IgD-negative memory B cell (primary cell): Measurements from ENCODE around the gene KHSRP. TPM values are rescaled to one million over a fixed set of nuclear protein-coding genes. Genes with fewer than 3 reads are reported as not detected.

Experiments
- H3K27ac Mint-ChIP-seq, 3 donors: one replicate each; pipeline ENCODE4 v1.8.0; 2020 to 2022; ENCODE audit warnings: mild to moderate bottlenecking in 3 of 3, mixed read lengths in 3 of 3, moderate library complexity in 1 of 3
- H3K27me3 Mint-ChIP-seq: one replicate; pipeline ENCODE4 v1.8.0; 2021; ENCODE audit warnings: mixed read lengths
- H3K36me3 Mint-ChIP-seq: one replicate; pipeline ENCODE4 v1.8.0; 2020; ENCODE audit warnings: mild to moderate bottlenecking, mixed read lengths
- H3K4me1 Mint-ChIP-seq, 3 donors: one replicate each; pipeline ENCODE4 v1.8.0; 2020 to 2022; ENCODE audit warnings: mixed read lengths in 3 of 3, mild to moderate bottlenecking in 1 of 3
- H3K4me3 Mint-ChIP-seq, 4 donors: one replicate each; pipeline ENCODE4 v1.8.0; 2020 to 2022; ENCODE audit warnings: mild to moderate bottlenecking in 4 of 4, mixed read lengths in 4 of 4, moderate library complexity in 3 of 4
- H3K9me3 Mint-ChIP-seq, 3 donors: one replicate each; pipeline ENCODE4 v1.8.0; 2020 to 2021; ENCODE audit warnings: mixed read lengths in 3 of 3, mild to moderate bottlenecking in 1 of 3
- polyA plus RNA-seq: library from polyadenylated mRNA; unstranded; fragments of 300-500 nt; fragmentation: Illumina TruSeq; gene quantifications from one replicate; pipeline ENCODE4 v1.2.3, GENCODE V29; 2021

KHSRP gene
- polyA plus RNA-seq, 1 donor from 2014 or later = 18.7 TPM

DNA sequence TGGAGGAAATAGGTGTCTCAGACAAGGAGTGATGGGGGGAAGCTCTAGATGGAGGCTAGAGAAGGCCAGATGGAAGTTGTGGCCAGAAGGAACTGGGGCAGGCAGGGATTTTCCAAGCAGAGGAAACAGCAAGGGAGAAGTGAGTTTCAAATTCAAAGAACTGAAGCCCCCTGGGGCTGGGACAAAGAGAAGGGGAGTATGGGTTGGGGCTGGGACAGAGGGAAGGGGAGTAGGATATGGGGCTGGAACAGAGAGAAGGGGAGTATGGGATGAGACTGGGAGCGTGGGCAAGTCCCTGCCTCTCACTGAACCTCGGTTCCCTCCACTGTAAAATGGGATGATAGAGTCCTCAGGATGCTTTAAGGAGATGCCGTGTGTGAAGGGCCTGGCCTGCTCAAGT, 29.8 kb downstream of the KHSRP start:
- H3K4me1 Mint-ChIP-seq = peaks cover 14 to 22% (median 16%) of the 10 kb centered on the region in 3 donors
- H3K27ac Mint-ChIP-seq = peak overlapping the region in 1 of 3 donors; percentile 100
- H3K4me3 Mint-ChIP-seq = peak overlapping the region in 3 of 4 donors; percentile 13 to 100 (median 71)
- H3K27me3 Mint-ChIP-seq = peaks cover 2% of the 10 kb centered on the region
- no peaks in the 10 kb centered on the region for H3K9me3 Mint-ChIP-seq
- peaks cover 5% of the 10 kb centered on the region for H3K36me3 Mint-ChIP-seq

DNA sequence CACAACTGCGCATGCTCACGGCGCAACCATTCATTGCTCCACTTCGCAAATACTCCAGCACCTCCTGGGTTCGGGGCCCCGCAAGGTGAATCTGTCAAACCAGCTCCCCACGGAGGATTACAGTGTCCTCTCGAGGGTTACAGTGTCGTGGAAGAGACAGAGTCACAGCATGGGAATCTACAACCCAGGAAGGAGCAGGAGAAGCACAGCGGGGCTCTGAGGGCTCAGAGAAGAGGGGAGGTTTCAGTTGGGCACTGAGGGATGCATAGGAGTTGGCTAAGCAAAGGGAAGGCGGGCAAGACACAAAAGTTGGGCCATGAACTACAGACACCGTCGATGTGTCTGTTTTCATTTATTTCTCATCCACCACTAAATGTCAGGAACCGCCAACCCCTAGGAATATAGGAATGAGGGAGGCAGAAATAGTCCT, 30.6 kb downstream of the KHSRP start:
- peaks cover 5% of the 10 kb centered on the region for H3K36me3 Mint-ChIP-seq
- no peaks in the 10 kb centered on the region for H3K27me3 Mint-ChIP-seq

DNA sequence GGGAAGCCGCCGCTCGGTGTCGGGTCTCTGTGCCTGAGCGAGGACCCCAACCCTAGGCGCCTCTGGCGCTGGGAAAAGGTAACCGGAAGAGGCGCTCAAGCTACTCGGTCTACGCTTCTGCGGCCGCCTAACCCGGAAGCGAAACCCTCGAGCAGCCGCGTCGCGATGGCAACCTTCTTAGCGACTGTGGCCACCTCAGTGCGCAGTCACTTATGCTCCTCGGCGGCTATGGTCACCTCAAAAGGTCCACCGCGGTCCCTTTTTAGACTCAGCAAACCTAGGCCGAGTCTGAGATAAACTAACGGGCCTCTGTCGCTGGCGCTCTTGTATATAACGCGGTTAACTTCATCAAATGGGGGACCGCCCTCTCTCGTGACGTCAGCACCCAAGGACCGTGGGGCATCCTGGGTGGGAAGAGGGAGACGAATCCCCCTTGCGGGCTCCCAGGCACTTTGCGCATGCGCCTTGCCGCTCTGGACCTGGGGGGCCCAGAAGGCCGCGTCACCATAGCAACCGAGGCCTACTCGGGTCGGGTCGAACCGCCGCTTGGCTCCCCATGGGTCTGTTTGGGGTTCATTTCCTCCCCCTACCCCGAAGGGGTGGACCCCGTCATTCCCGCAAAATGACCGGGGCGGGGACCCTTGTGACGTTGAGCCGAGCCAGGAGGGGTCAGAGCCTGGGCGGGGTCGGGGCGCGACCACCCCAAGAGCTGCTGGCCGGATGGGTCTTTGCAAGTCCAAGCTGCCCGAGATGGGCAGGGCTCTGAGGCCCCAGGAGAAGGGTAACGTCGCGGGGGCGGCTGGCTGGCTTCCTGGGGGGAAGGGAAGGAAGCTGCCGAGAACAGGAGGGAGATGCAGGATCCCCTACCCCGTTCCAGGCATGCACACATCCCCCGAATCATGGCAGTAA, 31.3 kb downstream of the KHSRP start, which contains the start of gene GTF2F1:
GTF2F1 (minus strand) TSS at position 91 of the 909 bp plus-strand sequence. CDS start 169 bp downstream, outside the sequence.
- Mint-ChIP-seq H3K9me3 (no peaks in the 10 kb centered on the region), H3K27me3 (no peaks in the 10 kb centered on the region), H3K4me1 (peaks cover 14 to 22% (median 16%) of the 10 kb centered on the region in 3 donors), H3K27ac (peak within 1 kb of the TSS; percentile 97 to 100 (median 99)), H3K36me3 (peaks cover 6% of the 10 kb centered on the region), H3K4me3 (peak within 1 kb of the TSS; percentile 95 to 100 (median 98))

More for the DNA sequence above, 30.6 kb downstream of the KHSRP start:
- no peaks in the 10 kb centered on the region for H3K9me3 Mint-ChIP-seq
- H3K4me3 Mint-ChIP-seq = peak overlapping the region; percentile 95 to 100 (median 98)
- peak overlapping the region; percentile 97 to 100 (median 99) for H3K27ac Mint-ChIP-seq
- peaks cover 14 to 22% (median 16%) of the 10 kb centered on the region in 3 donors for H3K4me1 Mint-ChIP-seq

DNA sequence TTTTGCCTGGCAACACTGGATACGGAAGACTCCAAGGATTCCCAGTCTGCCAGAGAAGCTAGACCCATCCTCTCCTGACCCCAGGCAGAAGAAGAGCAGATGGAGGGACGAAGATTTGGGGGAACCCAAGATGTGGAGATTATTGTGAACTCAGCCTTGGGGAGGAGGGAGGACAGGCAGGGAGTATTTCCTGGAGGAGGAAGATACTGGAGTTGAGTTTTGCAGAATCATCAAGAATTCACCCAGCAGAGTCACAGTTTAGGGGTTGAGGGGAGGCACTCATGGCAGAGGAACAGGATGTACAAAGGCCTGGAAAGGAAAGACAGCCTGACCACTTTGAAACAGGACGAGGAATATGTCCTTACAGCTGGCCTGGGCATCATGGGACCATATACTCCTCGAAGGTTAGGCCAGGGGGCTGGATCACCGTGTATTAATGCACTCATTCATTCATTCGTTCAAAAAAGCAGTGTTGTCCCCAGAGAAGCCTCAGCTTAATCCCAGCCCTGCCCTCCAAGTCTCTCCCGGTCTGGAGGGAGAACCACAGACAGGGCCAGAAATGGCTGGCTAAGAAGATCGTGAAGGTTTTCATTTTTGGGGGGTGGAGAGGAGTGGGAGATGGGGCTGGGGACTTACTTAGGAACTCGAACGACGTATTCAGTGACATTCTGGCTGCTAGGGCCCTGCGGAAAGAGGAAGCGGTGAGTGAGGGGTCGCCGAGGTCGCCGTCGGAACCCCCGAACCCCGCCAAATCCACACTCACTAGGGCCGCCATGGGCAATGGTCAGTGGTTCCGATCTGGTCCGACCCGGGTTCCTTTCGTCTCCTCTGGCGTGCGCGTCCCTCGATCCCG, 32.2 kb downstream of the KHSRP start:
- Mint-ChIP-seq H3K27ac (peak overlapping the region; percentile 97 to 100 (median 99)), H3K4me1 (peaks cover 14 to 22% (median 16%) of the 10 kb centered on the region in 3 donors), H3K4me3 (peak overlapping the region; percentile 95 to 100 (median 98)), H3K36me3 (peaks cover 8% of the 10 kb centered on the region), H3K27me3 (no peaks in the 10 kb centered on the region), H3K9me3 (no peaks in the 10 kb centered on the region)

DNA sequence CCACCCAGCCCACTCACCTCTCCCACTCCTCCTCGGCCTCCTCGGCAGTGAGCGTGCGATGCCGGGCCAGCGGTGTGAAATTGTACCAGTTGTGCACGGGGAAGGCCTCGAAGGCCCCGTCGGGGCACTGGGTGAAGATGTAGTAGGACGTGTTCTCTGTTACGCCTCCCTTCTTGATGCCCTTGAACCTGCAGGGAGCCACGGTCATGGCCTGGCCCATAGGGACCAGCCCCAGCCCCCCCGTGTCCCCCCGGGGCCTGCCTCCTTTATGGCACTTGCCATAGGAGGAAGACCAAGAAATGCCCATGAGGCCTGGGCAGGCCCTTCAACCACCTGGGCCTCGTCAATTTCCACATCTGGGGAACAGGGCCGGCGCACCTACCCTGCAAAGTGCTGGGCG, 37.2 kb downstream of the KHSRP start:
- peak overlapping the region in 1 of 3 donors; percentile 87 for H3K27ac Mint-ChIP-seq
- peak overlapping the region in 1 of 4 donors; percentile 16 for H3K4me3 Mint-ChIP-seq
- no peaks in the 10 kb centered on the region for H3K9me3 Mint-ChIP-seq
- H3K4me1 Mint-ChIP-seq = peaks cover 10 to 11% (median 11%) of the 10 kb centered on the region in 3 donors
- peaks cover 8% of the 10 kb centered on the region for H3K36me3 Mint-ChIP-seq
- H3K27me3 Mint-ChIP-seq = no peaks in the 10 kb centered on the region

DNA sequence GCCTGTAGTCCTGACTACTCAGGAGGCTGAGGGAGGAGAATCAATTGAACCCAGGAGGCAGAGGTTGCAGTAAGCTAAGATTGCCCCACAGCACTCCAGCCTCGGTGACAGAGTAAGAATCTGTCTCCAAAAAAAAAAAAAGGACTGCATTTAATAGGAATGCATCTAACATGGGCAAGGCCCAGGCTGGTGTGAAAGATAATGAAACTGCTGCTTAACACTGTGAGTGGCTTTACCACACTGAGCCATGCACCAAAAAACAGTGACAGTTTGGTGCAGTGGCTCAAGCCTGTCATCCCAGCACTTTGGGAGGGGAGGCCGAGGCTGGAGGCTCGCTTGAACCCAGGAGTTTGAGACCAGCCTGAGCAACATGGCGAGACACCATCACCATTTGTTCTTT, 40.2 kb downstream of the KHSRP start:
- Mint-ChIP-seq H3K27ac (peak overlapping the region in 1 of 3 donors; percentile 39), H3K4me3 (peak overlapping the region in 1 of 4 donors; percentile 29), H3K36me3 (peaks cover 8% of the 10 kb centered on the region), H3K4me1 (no peaks in the 10 kb centered on the region), H3K9me3 (no peaks in the 10 kb centered on the region), H3K27me3 (no peaks in the 10 kb centered on the region)

DNA sequence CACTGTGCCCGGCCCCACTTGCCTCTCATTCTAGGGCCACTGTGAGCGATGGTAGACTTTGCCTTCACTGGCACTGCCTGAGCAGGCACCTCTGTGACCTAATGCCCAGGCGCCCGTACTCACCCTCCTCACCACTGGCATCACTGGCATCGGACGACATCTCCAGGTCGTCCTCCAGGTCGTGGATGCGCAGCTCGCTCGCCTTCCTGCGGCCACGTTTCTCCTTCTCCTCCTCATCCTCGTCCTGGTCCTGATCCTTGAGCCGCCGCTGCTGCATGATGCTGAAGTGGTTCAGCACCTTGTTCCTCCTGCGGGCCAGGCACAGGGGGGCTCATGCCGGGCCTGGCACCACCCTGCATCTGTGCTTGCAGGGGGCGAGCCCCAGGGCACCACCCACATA, 41.4 kb downstream of the KHSRP start:
- Mint-ChIP-seq H3K4me1 (no peaks in the 10 kb centered on the region), H3K27me3 (no peaks in the 10 kb centered on the region), H3K36me3 (peaks cover 5% of the 10 kb centered on the region), H3K4me3 (no peak overlapping the region), H3K9me3 (no peaks in the 10 kb centered on the region), H3K27ac (no peak overlapping the region)

DNA sequence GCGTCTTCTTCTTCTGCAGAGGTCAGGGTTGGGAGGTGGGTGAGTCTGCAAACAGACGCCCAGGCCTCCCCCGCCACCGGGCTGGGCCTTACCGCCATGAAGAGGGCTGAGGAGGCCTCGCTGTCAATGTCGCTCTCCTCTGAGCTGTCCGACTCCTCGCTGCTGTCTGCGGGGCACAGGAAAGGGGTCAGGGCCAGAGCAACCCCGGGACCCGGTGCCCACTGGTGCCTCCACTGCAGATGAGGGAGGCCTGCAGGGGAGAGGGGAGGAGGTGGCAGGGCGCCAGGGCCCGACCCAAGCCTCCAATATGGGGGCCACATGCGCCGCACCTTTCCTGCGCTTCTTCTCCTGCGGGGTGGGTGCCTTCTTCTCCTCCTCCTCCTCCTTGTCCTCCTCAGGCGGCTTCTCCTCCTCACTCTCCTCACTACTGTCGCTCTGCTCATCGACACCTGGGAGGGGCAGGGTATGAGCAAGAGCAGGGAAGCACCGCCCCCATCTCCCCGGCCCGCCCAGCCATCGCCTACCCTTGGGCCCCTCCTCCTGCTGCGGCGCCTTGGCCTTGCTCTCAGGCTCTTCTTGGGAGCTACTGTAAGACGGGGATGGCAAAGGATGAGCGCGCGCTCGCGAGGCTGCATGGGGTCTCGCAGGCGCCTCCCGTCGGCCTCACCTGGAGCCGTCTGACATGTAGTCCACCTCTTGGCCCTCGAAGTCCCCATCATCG, 43.4 kb downstream of the KHSRP start:
- Mint-ChIP-seq H3K9me3 (no peaks in the 10 kb centered on the region), H3K27ac (no peak overlapping the region), H3K27me3 (no peaks in the 10 kb centered on the region), H3K4me1 (peaks cover 0 to 3% (median 0%) of the 10 kb centered on the region in 3 donors), H3K4me3 (no peak overlapping the region), H3K36me3 (peaks cover 5% of the 10 kb centered on the region)

DNA sequence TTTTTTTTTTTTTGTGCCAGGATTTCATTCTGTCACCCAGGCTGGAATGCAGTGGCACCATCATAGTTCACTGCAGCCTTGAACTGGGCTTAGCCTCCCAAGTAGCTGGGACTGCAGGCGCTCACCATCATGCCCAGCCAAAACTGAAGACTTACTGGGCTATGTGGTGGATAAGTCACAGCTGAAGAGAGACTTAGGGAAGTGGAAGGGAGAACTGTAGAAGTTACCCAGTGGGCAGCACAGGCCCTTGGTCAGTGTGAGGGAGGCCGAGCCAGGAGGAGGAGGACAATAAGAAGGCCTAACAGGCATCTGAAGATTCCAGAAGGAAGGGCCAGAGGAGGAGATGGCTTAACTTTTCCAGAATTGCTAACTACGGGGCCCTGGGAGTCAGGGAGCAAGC, 44.9 kb downstream of the KHSRP start:
- Mint-ChIP-seq H3K4me3 (peak overlapping the region in 1 of 4 donors; percentile 35), H3K27me3 (no peaks in the 10 kb centered on the region), H3K36me3 (peaks cover 5% of the 10 kb centered on the region), H3K9me3 (no peaks in the 10 kb centered on the region), H3K4me1 (peaks cover 0 to 3% (median 0%) of the 10 kb centered on the region in 3 donors), H3K27ac (no peak overlapping the region)

DNA sequence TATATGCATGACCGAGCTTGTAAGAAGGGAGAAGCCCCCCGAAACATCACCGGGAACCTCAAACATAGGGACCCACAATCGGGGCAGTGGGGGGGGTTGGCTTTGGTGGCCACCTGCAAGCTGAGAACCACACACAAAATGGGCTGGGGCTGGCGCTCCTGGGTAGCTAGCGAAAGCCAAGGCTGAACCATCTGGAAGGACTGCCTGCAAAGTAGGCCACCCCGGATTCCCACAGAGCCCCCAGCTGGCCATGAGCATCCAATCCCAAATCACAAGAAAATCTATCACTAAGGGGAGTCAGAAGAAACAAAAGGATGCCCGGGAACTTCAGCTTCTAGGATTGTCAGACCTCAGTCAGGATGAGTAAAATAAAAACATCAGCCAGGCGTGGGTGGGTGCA, 46.1 kb downstream of the KHSRP start:
- Mint-ChIP-seq H3K27me3 (no peaks in the 10 kb centered on the region), H3K9me3 (no peaks in the 10 kb centered on the region), H3K36me3 (peaks cover 5% of the 10 kb centered on the region), H3K27ac (no peak overlapping the region), H3K4me3 (no peak overlapping the region), H3K4me1 (peaks cover 0 to 5% (median 0%) of the 10 kb centered on the region in 3 donors)

DNA sequence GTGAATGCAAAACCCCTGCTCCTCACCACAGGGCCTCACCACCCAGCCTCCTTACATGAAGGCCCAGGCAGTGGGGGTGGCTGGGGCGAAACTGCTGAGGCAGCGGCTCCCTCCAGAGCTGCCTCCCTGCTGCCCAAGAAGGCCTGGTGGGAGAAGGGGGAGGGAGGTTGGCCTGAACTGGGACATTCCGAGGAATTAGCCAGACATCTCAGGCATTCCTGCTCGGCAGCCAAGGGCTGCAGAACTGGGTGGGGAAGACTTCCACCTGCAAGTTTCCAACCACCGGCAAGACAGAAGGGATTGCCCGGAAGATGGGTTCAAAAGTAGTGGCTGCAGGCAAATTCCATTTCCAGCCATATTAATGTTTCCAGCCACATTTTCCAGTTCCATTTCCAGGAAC, 46.6 kb downstream of the KHSRP start:
- H3K36me3 Mint-ChIP-seq = peaks cover 5% of the 10 kb centered on the region
- no peaks in the 10 kb centered on the region for H3K9me3 Mint-ChIP-seq
- H3K27me3 Mint-ChIP-seq = no peaks in the 10 kb centered on the region
- H3K4me1 Mint-ChIP-seq = peaks cover 0 to 5% (median 0%) of the 10 kb centered on the region in 3 donors
- no peak overlapping the region for H3K27ac Mint-ChIP-seq
- no peak overlapping the region for H3K4me3 Mint-ChIP-seq

DNA sequence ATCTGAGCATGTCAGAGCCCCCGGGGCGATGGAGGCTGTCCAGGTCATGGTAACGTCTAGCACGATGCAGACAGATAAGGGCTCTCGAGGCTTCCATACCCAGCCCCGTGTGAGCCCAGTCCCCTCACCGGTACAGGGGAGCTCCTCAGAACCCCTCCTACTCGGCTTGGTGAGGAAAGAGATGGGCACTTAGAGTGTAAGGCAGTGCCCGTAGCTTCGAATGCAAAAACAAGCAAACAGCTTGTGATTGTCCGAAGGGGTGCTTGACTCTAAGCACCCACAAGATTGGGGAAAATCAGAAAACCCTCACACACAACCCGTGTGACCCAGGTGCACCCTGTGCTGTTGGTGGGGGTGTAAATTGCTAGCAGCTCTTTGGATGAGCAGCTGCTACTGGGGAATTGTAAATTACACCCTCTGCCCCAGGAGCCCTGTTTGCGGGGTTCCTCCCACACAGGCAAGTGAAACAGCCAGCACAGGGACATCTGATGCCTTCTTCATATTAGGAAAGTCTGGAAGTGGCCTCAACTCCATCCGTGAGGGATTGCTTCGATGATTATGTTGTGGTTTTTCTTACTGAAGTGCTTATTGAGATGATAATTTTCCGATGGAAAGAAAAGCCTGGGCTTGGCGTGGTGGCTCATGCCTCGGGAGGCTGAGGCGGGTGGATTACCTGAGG, 48.0 kb downstream of the KHSRP start:
- no peak overlapping the region for H3K4me3 Mint-ChIP-seq
- peaks cover 5% of the 10 kb centered on the region for H3K36me3 Mint-ChIP-seq
- H3K4me1 Mint-ChIP-seq = peaks cover 4 to 8% (median 5%) of the 10 kb centered on the region in 3 donors
- no peaks in the 10 kb centered on the region for H3K9me3 Mint-ChIP-seq
- H3K27ac Mint-ChIP-seq = no peak overlapping the region
- H3K27me3 Mint-ChIP-seq = no peaks in the 10 kb centered on the region

DNA sequence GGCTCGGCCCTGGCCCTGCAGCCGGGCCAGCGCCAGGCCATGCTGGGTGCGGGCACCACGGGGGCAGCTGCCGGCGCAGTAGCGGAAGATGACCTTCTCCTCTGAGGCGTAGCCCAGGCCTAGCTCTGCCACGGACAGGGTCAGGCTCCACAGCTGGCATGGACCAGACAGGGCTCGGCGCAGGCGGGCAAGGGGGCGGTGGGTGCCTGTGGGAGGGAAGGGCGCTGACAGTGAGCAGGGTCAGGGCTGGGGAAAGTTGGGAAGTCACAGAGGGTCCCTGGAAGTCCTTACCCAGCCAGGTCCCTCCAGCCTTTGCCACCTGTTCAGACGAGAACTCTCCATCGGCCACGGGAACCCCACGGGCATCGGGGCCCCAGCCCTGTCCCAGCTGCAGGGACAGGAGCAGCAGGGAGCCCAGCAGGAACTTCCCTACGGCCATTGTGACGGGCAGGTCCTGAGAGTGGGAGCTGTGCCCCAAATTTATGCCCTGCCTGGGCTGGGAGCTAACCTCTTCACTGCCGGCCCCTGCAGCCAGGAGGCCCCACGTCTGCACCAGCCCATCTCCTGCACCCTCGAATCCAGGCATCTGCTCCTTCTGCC, 49.1 kb downstream of the KHSRP start, which contains the start of gene PSPN:
PSPN (minus strand) TSS at position 523 of the 600 bp plus-strand sequence; CDS start at position 439, 84 bp downstream.
- Mint-ChIP-seq H3K27me3 (no peaks in the 10 kb centered on the region), H3K27ac (no peak within 1 kb of the TSS), H3K4me3 (peak within 1 kb of the TSS in 3 of 4 donors; percentile 8 to 54 (median 9)), H3K4me1 (peaks cover 4 to 8% (median 5%) of the 10 kb centered on the region in 3 donors), H3K9me3 (no peaks in the 10 kb centered on the region), H3K36me3 (peaks cover 3% of the 10 kb centered on the region)
